HepG2 (cell line): Measurements from ENCODE around the gene PLSCR3. TPM values are rescaled to one million over a fixed set of nuclear protein-coding genes. Genes with fewer than 3 reads are reported as not detected.

Experiments
- ATAC-seq: fragments of 200-7000 bp; cut with Tn5 transposase; 3 replicates; pipeline ENCODE4 v1.9.1; 2020; ENCODE audit warnings: mild to moderate bottlenecking, moderate library complexity
- BruUV-seq: library from RNA; stranded (reverse); fragments of 400-500 nt; replicated peaks from 2 replicates; lab custom pipeline; 2021; lab: Mats Ljungman, UMichigan
- CTCF ChIA-PET: fragments of 300-600 bp; formaldehyde crosslinking; extraction: SDS; loops from one replicate; lab custom pipeline; 2021; ENCODE audit warnings: low total read pairs, inconsistent platforms, low intra/inter-chr PET ratio; lab: Yijun Ruan, JAX
- POLR2A ChIA-PET: fragments of 350-600 bp; sonication (Branson Sonifier 250); formaldehyde crosslinking; loops from one replicate; lab custom pipeline; 2020; ENCODE audit warnings: antibody characterized with exemption, inconsistent platforms; lab: Yijun Ruan, JAX
- DNase-seq: peaks from one replicate; pipeline ENCODE4 v3.0.0-alpha.2; 2015; ENCODE audit warnings: low spot score
- FAIRE-seq: peaks from 3 replicates; lab custom pipeline; 2011; peaks lifted over from hg19 to GRCh38; lab: Jason Lieb, UNC
- H2AFZ ChIP-seq: one replicate; pipeline ENCODE4 v1.6.1; 2011; ENCODE audit warnings: low read length, inconsistent platforms
- H3K27ac ChIP-seq: fragments of 300-600 bp; 3 replicates; pipeline ENCODE4 v1.8.0; 2011; ENCODE audit warnings: mixed run types, mild to moderate bottlenecking, mixed read lengths, low read length, inconsistent platforms; ENCODE audit not compliant: insufficient read depth; ENCODE audit errors: extremely low read length
- H3K27me3 ChIP-seq, 2 experiments: fragments of 200-600 bp in 1 of 2; 2 replicates in 1 of 2; 3 replicates in 1 of 2; pipeline versions ENCODE4 v1.6.0 to v1.8.0; 2011; ENCODE audit warnings: low read length in 2 of 2, mild to moderate bottlenecking in 2 of 2, moderate library complexity in 2 of 2, inconsistent platforms in 1 of 2; ENCODE audit not compliant: insufficient read depth in 2 of 2, control insufficient read depth in 1 of 2
- H3K36me3 ChIP-seq, 2 experiments: fragments of 200-600 bp in 1 of 2; replicated peaks in 1 of 2; 2 replicates in 1 of 2; 3 replicates in 1 of 2; pipeline versions ENCODE4 v1.5.1 to v1.8.0; 2011; ENCODE audit warnings: low read length in 2 of 2, inconsistent platforms in 1 of 2; ENCODE audit not compliant: insufficient read depth in 2 of 2, control insufficient read depth in 1 of 2
- H3K4me1 ChIP-seq: 2 replicates; pipeline ENCODE4 v1.5.1; 2012; ENCODE audit warnings: low read length, inconsistent platforms; ENCODE audit not compliant: insufficient read depth
- H3K4me2 ChIP-seq: 2 replicates; pipeline ENCODE4 v1.6.0; 2011; ENCODE audit warnings: low read depth, low read length, inconsistent platforms
- H3K4me3 ChIP-seq, 3 experiments: fragments of 200-600 bp in 1 of 3; sonication (generic), shearing (Covaris generic) in 1 of 3; replicated peaks in 1 of 3; 2 replicates each; pipeline ENCODE4 v1.5.1; 2011 to 2016; ENCODE audit warnings: low read length in 3 of 3, inconsistent platforms in 2 of 3, low read depth in 2 of 3, mild to moderate bottlenecking in 2 of 3, control low read depth in 1 of 3, mixed read lengths in 1 of 3; ENCODE audit not compliant: insufficient read depth in 1 of 3
- H3K79me2 ChIP-seq: one replicate; pipeline ENCODE4 v1.6.1; 2011; ENCODE audit warnings: low read length, inconsistent platforms; ENCODE audit not compliant: insufficient read depth
- H3K9ac ChIP-seq: 2 replicates; pipeline ENCODE4 v1.6.0; 2011; ENCODE audit warnings: mild to moderate bottlenecking, low read depth, low read length, inconsistent platforms; ENCODE audit not compliant: insufficient read depth
- H3K9me3 ChIP-seq: 2 replicates; pipeline ENCODE4 v1.5.1; 2012; ENCODE audit warnings: mild to moderate bottlenecking, low read length
- H4K20me1 ChIP-seq: 2 replicates; pipeline ENCODE4 v1.6.0; 2011; ENCODE audit warnings: inconsistent platforms, mild to moderate bottlenecking, low read length, moderate library complexity; ENCODE audit not compliant: insufficient read depth
- ARID4A ChIP-seq: sonication (generic); formaldehyde crosslinking; IDR thresholded peaks from 2 replicates; pipeline ENCODE4 v1.5.0; 2020; ENCODE audit warnings: mild to moderate bottlenecking, missing genetic modification reagents, borderline replicate concordance
- ASH2L ChIP-seq: fragments of 300-600, 200-600 bp; sonication (generic); IDR thresholded peaks from 2 replicates; pipeline ENCODE4 v1.7.0; 2017; ENCODE audit warnings: low read depth, mild to moderate bottlenecking, moderate library complexity, mixed read lengths, low read length; ENCODE audit not compliant: insufficient read length
- BHLHE40 ChIP-seq: IDR thresholded peaks from 2 replicates; pipeline ENCODE4 v1.6.1; 2011; ENCODE audit warnings: low read length, improper control_type of control experiment
- ELF3 ChIP-seq: IDR thresholded peaks from 2 replicates; pipeline ENCODE4 v1.6.1; 2016; ENCODE audit warnings: missing genetic modification reagents, missing compliant biosample characterization
- HIVEP1 ChIP-seq: sonication (generic); formaldehyde crosslinking; IDR thresholded peaks from 2 replicates; pipeline ENCODE4 v1.4.0; 2020; ENCODE audit warnings: mild to moderate bottlenecking, missing genetic modification reagents
- KLF15 ChIP-seq: sonication (generic); formaldehyde crosslinking; IDR thresholded peaks from 2 replicates; pipeline ENCODE4 v1.8.1; 2023; ENCODE audit warnings: borderline replicate concordance, mild to moderate bottlenecking, inconsistent platforms, missing genetic modification reagents, mixed read lengths
- MAFF ChIP-seq: IDR thresholded peaks from 2 replicates; pipeline ENCODE4 v1.6.1; 2011; ENCODE audit warnings: low read depth, low read length, improper control_type of control experiment
- NFYC ChIP-seq: IDR thresholded peaks from 2 replicates; pipeline ENCODE4 v1.6.1; 2016; ENCODE audit warnings: missing genetic modification reagents, missing compliant biosample characterization
- PHB2 ChIP-seq: fragments of 450-650 bp; IDR thresholded peaks from 2 replicates; pipeline ENCODE4 v1.6.1; 2018; ENCODE audit not compliant: partially characterized antibody
- RARG ChIP-seq: sonication (generic); formaldehyde crosslinking; IDR thresholded peaks from 2 replicates; pipeline ENCODE4 v1.4.0; 2020; ENCODE audit warnings: low read depth, mild to moderate bottlenecking, missing genetic modification reagents
- RBM22 ChIP-seq: fragments of 200-400 bp; formaldehyde crosslinking; optimal IDR thresholded peaks from 2 replicates; pipeline ENCODE3; 2017; ENCODE audit warnings: mild to moderate bottlenecking, low read length, moderate library complexity
- ZFP36L1 ChIP-seq: sonication (generic); formaldehyde crosslinking; IDR thresholded peaks from 2 replicates; pipeline ENCODE4 v1.8.0; 2022; ENCODE audit warnings: mild to moderate bottlenecking, missing genetic modification reagents, moderate library complexity
- ZFP37 ChIP-seq: sonication (generic); formaldehyde crosslinking; IDR thresholded peaks from 2 replicates; pipeline ENCODE4 v1.4.0; 2020; ENCODE audit warnings: missing genetic modification reagents, borderline replicate concordance
- ZNF121 ChIP-seq: sonication (generic); formaldehyde crosslinking; IDR thresholded peaks from 2 replicates; pipeline ENCODE4 v1.5.0; 2020; ENCODE audit warnings: mild to moderate bottlenecking, missing genetic modification reagents
- ZNF3 ChIP-seq: IDR thresholded peaks from 2 replicates; pipeline ENCODE4 v1.7.0; 2017; ENCODE audit warnings: inconsistent platforms
- ZNF329 ChIP-seq: sonication (generic); formaldehyde crosslinking; IDR thresholded peaks from 2 replicates; pipeline ENCODE4 v1.9.0; 2021; ENCODE audit warnings: low read depth, mild to moderate bottlenecking, missing genetic modification reagents
- ZNF383 ChIP-seq: sonication (generic); formaldehyde crosslinking; IDR thresholded peaks from 2 replicates; pipeline ENCODE4 v1.4.0; 2020; ENCODE audit warnings: missing genetic modification reagents, mild to moderate bottlenecking, borderline replicate concordance
- ZNF549 ChIP-seq: sonication (generic); formaldehyde crosslinking; IDR thresholded peaks from 2 replicates; pipeline ENCODE4 v1.5.0; 2020; ENCODE audit warnings: missing genetic modification reagents
- ZZZ3 ChIP-seq: sonication (generic); formaldehyde crosslinking; IDR thresholded peaks from 2 replicates; pipeline ENCODE4 v1.4.0; 2020; ENCODE audit warnings: missing genetic modification reagents, mild to moderate bottlenecking, borderline replicate concordance
- WGBS: methylation state at CpG from one replicate; pipeline ENCODE4 v1.1.6; 2017; ENCODE audit warnings: low lambda C conversion rate; 5-methylcytosine and 5-hydroxymethylcytosine counted together
- in situ Hi-C: cut with HindIII; loops from 2 replicates; pipeline ENCODE4 v1.10.0; 2017; ENCODE audit warnings: low pct_unique_long_range_greater_than_20kb; ENCODE audit not compliant: extremely low pct_ligation_motif_present
- intact Hi-C: fragments of 100-400 bp; cut with micrococcal nuclease; formaldehyde crosslinking; loops from one replicate; pipeline ENCODE4 v1.10.0; 2022; ENCODE audit not compliant: unreplicated experiment
- polyA plus RNA-seq, 8 experiments: library from polyadenylated mRNA; depleted of rRNA in 3 of 8; stranded (reverse) in 7 of 8; unstranded in 1 of 8; fragments of >200 nt; fragmentation: Illumina TruSeq in 4 of 8; extraction: Trizol in 4 of 8; gene quantifications; 2 replicates each; pipeline versions ENCODE4 v1.2.1 to v1.2.3, GENCODE V29; 2011 to 2016; ENCODE audit warnings: low read depth in 4 of 8, missing spikeins in 1 of 8, mixed read lengths in 1 of 8; ENCODE audit not compliant: insufficient read depth in 1 of 8
- total RNA-seq, 5 experiments: library from RNA; depleted of rRNA; stranded (reverse); fragments of >200 nt; fragmentation: Illumina TruSeq; extraction: Trizol; gene quantifications; 2 replicates each; pipeline ENCODE4 v1.2.3, GENCODE V29; 2016; ENCODE audit warnings: low read depth in 1 of 5
- TF ChIP-seq, protein P1 (sequence below): sonication (generic); formaldehyde crosslinking; IDR thresholded peaks from 2 replicates; pipeline ENCODE4 v1.5.0; 2020; ENCODE audit warnings: missing genetic modification reagents, mild to moderate bottlenecking, borderline replicate concordance

PLSCR3 gene
- total and polyA plus RNA-seq, 2 of the 13 experiments (the other 11 are each of a cell fraction or from before 2014, with no cell fraction given), result 5.6 to 6.2 TPM

GRCh38 chr17:7393613-7394451 is 493 bp downstream of the PLSCR3 start:
- Histone ChIP-seq H4K20me1 (no peaks in the 10 kb centered on the region), H3K4me2 (peak overlapping the region; percentile 88), H3K27ac (peak overlapping the region; percentile 76), H3K9me3 (no peaks in the 10 kb centered on the region), H3K36me3 (peaks cover 0 to 2% of the 10 kb centered on the region in 2 experiments; a peak in 2 of 5 replicates), H3K79me2 (no peaks in the 10 kb centered on the region), H3K9ac (peak overlapping the region; percentile 66), H3K4me3 (peak overlapping the region; percentile 68 to 90 (median 84)), H3K4me1 (peaks cover 14% of the 10 kb centered on the region), H3K27me3 (no peaks in the 10 kb centered on the region), H2AFZ (no peak overlapping the region)
- POLR2A ChIA-PET, result interaction anchor here (0.7 to 2.4 kb wide), 11 partner anchors 10 to 294 kb away, joined by 3 to 76 read pairs (median 4); partner anchors contain the start of genes CHRNB1, NEURL4, POLR2A and SLC35G6
- 60% methylated on average over 22 of the region's 48 CpGs for WGBS
- in situ Hi-C loops (no loop called here), intact Hi-C loops (no loop called here)
- CTCF ChIA-PET, result no interaction called here
- FAIRE-seq (no peak), ATAC-seq (peak; percentile 39), DNase-seq (no peak)
- BruUV-seq, result no TSS peak
- TF ChIP-seq KLF15 (no peak), ZNF3 (CRISPR knock-in tag) (no peak), ASH2L (no peak), PHB2 (no peak), ZFP36L1 (no peak), ZZZ3 (peak; percentile 46; the same call in 1 of the 2 replicates), RBM22 (no peak), ZNF121 (CRISPR knock-in tag) (no peak), RARG (CRISPR knock-in tag) (no peak), ELF3 (CRISPR knock-in tag) (0 out of 2 replicates have a peak, but pooled peaks have one; percentile 3), ZNF383 (CRISPR knock-in tag) (no peak), ZNF549 (CRISPR knock-in tag) (no peak), HIVEP1 (CRISPR knock-in tag) (0 out of 2 replicates have a peak, but pooled peaks have one; percentile 18), ZNF329 (CRISPR knock-in tag) (no peak), MAFF (no peak), ARID4A (CRISPR knock-in tag) (0 out of 2 replicates have a peak, but pooled peaks have one; percentile 15), BHLHE40 (no peak), ZFP37 (CRISPR knock-in tag) (no peak), NFYC (no peak)
- TF ChIP-seq, protein P1, sequence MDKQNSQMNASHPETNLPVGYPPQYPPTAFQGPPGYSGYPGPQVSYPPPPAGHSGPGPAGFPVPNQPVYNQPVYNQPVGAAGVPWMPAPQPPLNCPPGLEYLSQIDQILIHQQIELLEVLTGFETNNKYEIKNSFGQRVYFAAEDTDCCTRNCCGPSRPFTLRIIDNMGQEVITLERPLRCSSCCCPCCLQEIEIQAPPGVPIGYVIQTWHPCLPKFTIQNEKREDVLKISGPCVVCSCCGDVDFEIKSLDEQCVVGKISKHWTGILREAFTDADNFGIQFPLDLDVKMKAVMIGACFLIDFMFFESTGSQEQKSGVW (CRISPR knock-in tag), result no peak
